CD4-positive, alpha-beta T cell (primary cell): ENCODE measurements around the gene DDX60. TPM values are rescaled to one million over a fixed set of nuclear protein-coding genes. Genes with fewer than 3 reads are reported as not detected.

Experiments used
- ATAC-seq: fragments of 200-7000 bp; cut with Tn5 transposase; one replicate; pipeline ENCODE4 v1.10.0; 2022; ENCODE audit warnings: mild to moderate bottlenecking; ENCODE audit not compliant: poor library complexity
- CTCF ChIA-PET: fragments of 350-600 bp; sonication (Branson Sonifier 250); formaldehyde crosslinking; loops from one replicate; lab custom pipeline; 2021; ENCODE audit warnings: antibody characterized with exemption, inconsistent platforms; lab: Charles Lee
- POLR2A ChIA-PET: fragments of 350-600 bp; sonication (Branson Sonifier 250); formaldehyde crosslinking; loops from one replicate; lab custom pipeline; 2021; ENCODE audit warnings: antibody characterized with exemption, inconsistent platforms; lab: Charles Lee
- DNase-seq, 14 experiments: peaks; one replicate each; pipeline ENCODE4 v3.0.0-alpha.2; 2013 to 2020; ENCODE audit warnings: mixed read lengths in 2 of 14
- H3K27ac ChIP-seq, 2 donors: one replicate each; pipeline versions ENCODE4 v1.5.1 to v1.7.0; 2013; ENCODE audit warnings: low read length in 2 of 2, low read depth in 1 of 2, mild to moderate bottlenecking in 1 of 2
- H3K27me3 ChIP-seq, 2 experiments: 1 replicate in 1 of 2; 2 replicates in 1 of 2; pipeline versions ENCODE4 v1.6.1 to v1.7.0; 2013; ENCODE audit warnings: low read length in 2 of 2, control low read depth in 1 of 2, mild to moderate bottlenecking in 1 of 2, moderate library complexity in 1 of 2; ENCODE audit not compliant: insufficient read depth in 2 of 2, control insufficient read depth in 1 of 2
- H3K36me3 ChIP-seq: one replicate; pipeline ENCODE4 v1.6.1; 2013; ENCODE audit warnings: low read length, control low read depth; ENCODE audit not compliant: insufficient read depth
- H3K4me1 ChIP-seq: one replicate; pipeline ENCODE4 v1.6.1; 2013; ENCODE audit warnings: low read length, control low read depth; ENCODE audit not compliant: insufficient read depth
- H3K4me3 ChIP-seq: one replicate; pipeline ENCODE4 v1.5.1; 2013; ENCODE audit warnings: mild to moderate bottlenecking, low read length, moderate library complexity
- H3K9me3 ChIP-seq, 2 experiments: 1 replicate in 1 of 2; 2 replicates in 1 of 2; pipeline versions ENCODE4 v1.6.1 to v1.7.0; 2013; ENCODE audit warnings: low read length in 2 of 2, mild to moderate bottlenecking in 2 of 2, control low read depth in 1 of 2, moderate library complexity in 1 of 2; ENCODE audit not compliant: control insufficient read depth in 1 of 2, insufficient read depth in 1 of 2
- H3K27ac Mint-ChIP-seq: one replicate; pipeline ENCODE4 v1.8.0; 2020; ENCODE audit warnings: mixed read lengths
- H3K27me3 Mint-ChIP-seq: one replicate; pipeline ENCODE4 v1.8.0; 2021; ENCODE audit warnings: mixed read lengths
- H3K36me3 Mint-ChIP-seq: one replicate; pipeline ENCODE4 v1.8.0; 2021; ENCODE audit warnings: low read depth, mixed read lengths
- H3K4me1 Mint-ChIP-seq: one replicate; pipeline ENCODE4 v1.8.0; 2021; ENCODE audit warnings: low read depth, mixed read lengths
- H3K4me3 Mint-ChIP-seq: one replicate; pipeline ENCODE4 v1.8.0; 2020; ENCODE audit warnings: mild to moderate bottlenecking, mixed read lengths
- H3K9me3 Mint-ChIP-seq: one replicate; pipeline ENCODE4 v1.8.0; 2020; ENCODE audit warnings: mixed read lengths
- intact Hi-C, 2 experiments: fragments of 100-400 bp; cut with DNase I in 1 of 2; cut with micrococcal nuclease in 1 of 2; formaldehyde crosslinking; loops; one replicate each; pipeline versions ENCODE4 v1.15.1 to v1.9.0; 2023 to 2025; cut with DNase I, micrococcal nuclease
- total RNA-seq, 174 experiments: library from RNA in 2 of 174; stranded (reverse) in 2 of 174; gene quantifications; one replicate each; pipeline ENCODE4 v1.2.3 and lab custom pipeline; 2021 to 2026
- TF ChIP-seq, protein P1 (sequence below): fragments of 200-600 bp; IDR thresholded peaks from one replicate; pipeline ENCODE4 v1.8.0; 2022; ENCODE audit warnings: antibody characterized with exemption, mild to moderate bottlenecking

The DDX60 gene
- total RNA-seq, 2 experiments from 2014 or later, result 11.9 to 12.2 TPM

- Mint-ChIP-seq H3K27me3 (no peaks in the 10 kb centered on the region), H3K4me1 (no peaks in the 10 kb centered on the region), H3K36me3 (peaks cover 10% of the 10 kb centered on the region), H3K4me3 (no peak overlapping the region), H3K9me3 (peaks cover 3% of the 10 kb centered on the region), H3K27ac (no peak overlapping the region)
- no peaks in the 10 kb centered on the region for H3K36me3 ChIP-seq
- H3K27ac ChIP-seq, result no peak overlapping the region
- H3K9me3 ChIP-seq, result peaks cover 0 to 7% of the 10 kb centered on the region in 2 experiments
- ChIA-PET POLR2A (no interaction called here), CTCF (no interaction called here)
- TF ChIP-seq, protein P1, sequence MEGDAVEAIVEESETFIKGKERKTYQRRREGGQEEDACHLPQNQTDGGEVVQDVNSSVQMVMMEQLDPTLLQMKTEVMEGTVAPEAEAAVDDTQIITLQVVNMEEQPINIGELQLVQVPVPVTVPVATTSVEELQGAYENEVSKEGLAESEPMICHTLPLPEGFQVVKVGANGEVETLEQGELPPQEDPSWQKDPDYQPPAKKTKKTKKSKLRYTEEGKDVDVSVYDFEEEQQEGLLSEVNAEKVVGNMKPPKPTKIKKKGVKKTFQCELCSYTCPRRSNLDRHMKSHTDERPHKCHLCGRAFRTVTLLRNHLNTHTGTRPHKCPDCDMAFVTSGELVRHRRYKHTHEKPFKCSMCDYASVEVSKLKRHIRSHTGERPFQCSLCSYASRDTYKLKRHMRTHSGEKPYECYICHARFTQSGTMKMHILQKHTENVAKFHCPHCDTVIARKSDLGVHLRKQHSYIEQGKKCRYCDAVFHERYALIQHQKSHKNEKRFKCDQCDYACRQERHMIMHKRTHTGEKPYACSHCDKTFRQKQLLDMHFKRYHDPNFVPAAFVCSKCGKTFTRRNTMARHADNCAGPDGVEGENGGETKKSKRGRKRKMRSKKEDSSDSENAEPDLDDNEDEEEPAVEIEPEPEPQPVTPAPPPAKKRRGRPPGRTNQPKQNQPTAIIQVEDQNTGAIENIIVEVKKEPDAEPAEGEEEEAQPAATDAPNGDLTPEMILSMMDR, result no peak
- intact Hi-C loops, result no loop called here
- no peak overlapping the region for H3K4me3 ChIP-seq
- no peaks in the 10 kb centered on the region for H3K4me1 ChIP-seq
- DNase-seq (no peak), ATAC-seq (no peak)
- H3K27me3 ChIP-seq, result no peaks in the 10 kb centered on the region
Observed at GRCh38 chr4:168197926-168198325, 120.6 kb downstream of the DDX60 start.

- H3K27me3 ChIP-seq, result no peaks in the 10 kb centered on the region
- intact Hi-C loops, result no loop called here
Observed at GRCh38 chr4:168188754-168189153, 129.8 kb downstream of the DDX60 start.

GRCh38 chr4:168183717-168184571 lies 134.6 kb downstream of the DDX60 start:
- Mint-ChIP-seq H3K27me3 (no peaks in the 10 kb centered on the region), H3K4me3 (no peak overlapping the region), H3K36me3 (no peaks in the 10 kb centered on the region), H3K27ac (no peak overlapping the region), H3K9me3 (no peaks in the 10 kb centered on the region), H3K4me1 (no peaks in the 10 kb centered on the region)
- DNase-seq, result peak in 3 of 14 experiments; percentile 20 to 30 (median 26)
- Histone ChIP-seq H3K36me3 (no peaks in the 10 kb centered on the region), H3K4me1 (no peaks in the 10 kb centered on the region), H3K4me3 (no peak overlapping the region), H3K27ac (no peak overlapping the region), H3K27me3 (no peaks in the 10 kb centered on the region), H3K9me3 (no peaks in the 10 kb centered on the region)
- intact Hi-C loops, result loop anchor here (5.0 kb wide), 3 partner anchors 733 to 1383 kb away; no protein-coding TSS in a partner anchor
- CTCF ChIA-PET, result no interaction called here
- POLR2A ChIA-PET, result no interaction called here
- ATAC-seq, result no peak
- TF ChIP-seq, protein P1, result peak; percentile 60

More at GRCh38 chr4:168188754-168189153, 129.8 kb downstream of the DDX60 start:
- H3K4me1 Mint-ChIP-seq, result no peaks in the 10 kb centered on the region
- Histone ChIP-seq H3K4me1 (no peaks in the 10 kb centered on the region), H3K27ac (no peak overlapping the region), H3K9me3 (no peaks in the 10 kb centered on the region), H3K4me3 (no peak overlapping the region), H3K36me3 (no peaks in the 10 kb centered on the region)
- H3K4me3 Mint-ChIP-seq, result no peak overlapping the region
- ATAC-seq (no peak), DNase-seq (no peak)
- no peaks in the 10 kb centered on the region for H3K9me3 Mint-ChIP-seq
- TF ChIP-seq, protein P1, result no peak
- ChIA-PET POLR2A (no interaction called here), CTCF (no interaction called here)
- no peaks in the 10 kb centered on the region for H3K36me3 Mint-ChIP-seq
- H3K27ac Mint-ChIP-seq, result no peak overlapping the region
- H3K27me3 Mint-ChIP-seq, result no peaks in the 10 kb centered on the region
